AG08395 (cell line): Measurements from ENCODE around the gene ABCC10.
"Not testable (repeated sequence)": the region's sequence is repeated elsewhere in the genome, so short reads cannot be mapped to it uniquely, and the experiment has no call there.

ENCODE experiments used
- DNase-seq: peaks from one replicate; pipeline ENCODE4 v3.0.0; 2012; ENCODE audit warnings: mixed read lengths, low spot score

Gene ABCC10

GRCh38 chr6:43497689-43498088 is 70.3 kb downstream of the ABCC10 start:
- DNase-seq, result no peak

- DNase-seq, result not testable (repeated sequence)
These were observed 71.0 kb downstream of the ABCC10 start for GRCh38 chr6:43498291-43498690.

DNA sequence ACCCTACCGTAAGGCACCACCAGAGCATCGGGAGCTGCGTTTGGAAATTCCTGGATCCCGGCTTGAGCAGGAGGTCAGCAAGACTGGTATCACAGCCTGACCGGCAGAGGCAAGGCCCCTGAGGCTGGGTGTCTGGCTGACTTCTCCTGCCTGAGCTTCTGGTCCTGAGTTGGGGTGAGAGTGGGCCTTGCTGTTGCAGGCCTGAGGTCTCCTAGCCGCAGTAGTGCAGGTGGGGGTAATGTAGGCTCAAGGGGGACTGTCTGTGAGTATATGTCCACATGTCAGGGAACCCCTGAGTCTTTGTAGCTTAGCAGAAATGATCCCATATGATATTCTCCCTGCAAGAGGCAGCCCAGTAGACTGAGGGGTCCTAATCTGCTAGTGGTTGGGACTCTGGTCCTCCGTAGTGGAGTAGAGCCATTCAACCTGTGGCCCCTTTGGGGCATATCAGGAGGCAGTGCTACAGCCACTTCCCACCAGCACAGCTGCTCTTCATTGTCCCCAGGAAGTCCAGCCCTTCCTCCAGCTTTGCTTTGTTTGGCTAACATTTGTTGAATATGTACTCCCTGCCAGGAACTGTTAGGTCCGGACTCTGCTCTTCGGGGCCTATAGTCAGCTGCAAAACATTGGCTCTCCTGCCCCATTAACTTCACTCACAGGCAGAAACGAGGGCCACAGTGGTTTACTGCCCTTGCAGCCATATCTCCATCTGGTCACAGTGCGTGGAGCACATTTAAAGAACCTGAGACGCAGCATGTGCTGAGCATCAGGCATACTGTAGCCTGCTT is 71.9 kb downstream of the ABCC10 start:
- no peak for DNase-seq
